ENCODE results near the gene EFCAB14. TPM values are rescaled to one million over a fixed set of nuclear protein-coding genes. Genes with fewer than 3 reads are reported as not detected.
"Not testable (repeated sequence)": the region's sequence is repeated elsewhere in the genome, so short reads cannot be mapped to it uniquely, and the experiment has no call there.

EFCAB14 gene
- total RNA-seq, 1 donor from 2014 or later, result 79.8 TPM

- Mint-ChIP-seq H3K9me3 (peaks cover 4% of the 10 kb centered on the region), H3K27me3 (no peaks in the 10 kb centered on the region), H3K27ac (no peak overlapping the region), H3K4me1 (no peaks in the 10 kb centered on the region), H3K4me3 (no peak overlapping the region), H3K36me3 (ENCODE audit: low read depth) (peaks cover 54% of the 10 kb centered on the region)
- ATAC-seq (ENCODE audit: low read depth) (no peak), DNase-seq (no peak)
- TF ChIP-seq, protein P1, sequence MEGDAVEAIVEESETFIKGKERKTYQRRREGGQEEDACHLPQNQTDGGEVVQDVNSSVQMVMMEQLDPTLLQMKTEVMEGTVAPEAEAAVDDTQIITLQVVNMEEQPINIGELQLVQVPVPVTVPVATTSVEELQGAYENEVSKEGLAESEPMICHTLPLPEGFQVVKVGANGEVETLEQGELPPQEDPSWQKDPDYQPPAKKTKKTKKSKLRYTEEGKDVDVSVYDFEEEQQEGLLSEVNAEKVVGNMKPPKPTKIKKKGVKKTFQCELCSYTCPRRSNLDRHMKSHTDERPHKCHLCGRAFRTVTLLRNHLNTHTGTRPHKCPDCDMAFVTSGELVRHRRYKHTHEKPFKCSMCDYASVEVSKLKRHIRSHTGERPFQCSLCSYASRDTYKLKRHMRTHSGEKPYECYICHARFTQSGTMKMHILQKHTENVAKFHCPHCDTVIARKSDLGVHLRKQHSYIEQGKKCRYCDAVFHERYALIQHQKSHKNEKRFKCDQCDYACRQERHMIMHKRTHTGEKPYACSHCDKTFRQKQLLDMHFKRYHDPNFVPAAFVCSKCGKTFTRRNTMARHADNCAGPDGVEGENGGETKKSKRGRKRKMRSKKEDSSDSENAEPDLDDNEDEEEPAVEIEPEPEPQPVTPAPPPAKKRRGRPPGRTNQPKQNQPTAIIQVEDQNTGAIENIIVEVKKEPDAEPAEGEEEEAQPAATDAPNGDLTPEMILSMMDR (IDR thresholded peaks at IDR 0.05), result no peak
- ChIA-PET POLR2A (no interaction called here), CTCF (no interaction called here)
- intact Hi-C loops (cut with micrococcal nuclease), result no loop called here
Measured at GRCh38 chr1:46659307-46659870, 59.5 kb downstream of the EFCAB14 start.

GRCh38 chr1:46657775-46658174 lies 61.1 kb downstream of the EFCAB14 start:
- ATAC-seq (ENCODE audit: low read depth) (no peak), DNase-seq (no peak)
- TF ChIP-seq, protein P1 (IDR thresholded peaks at IDR 0.05), result no peak
- Mint-ChIP-seq H3K4me1 (no peaks in the 10 kb centered on the region), H3K27me3 (no peaks in the 10 kb centered on the region), H3K9me3 (peaks cover 4% of the 10 kb centered on the region), H3K4me3 (no peak overlapping the region), H3K27ac (no peak overlapping the region), H3K36me3 (ENCODE audit: low read depth) (peaks cover 57% of the 10 kb centered on the region)
- ChIA-PET POLR2A (no interaction called here), CTCF (no interaction called here)
- intact Hi-C loops (cut with micrococcal nuclease), result no loop called here

DNA sequence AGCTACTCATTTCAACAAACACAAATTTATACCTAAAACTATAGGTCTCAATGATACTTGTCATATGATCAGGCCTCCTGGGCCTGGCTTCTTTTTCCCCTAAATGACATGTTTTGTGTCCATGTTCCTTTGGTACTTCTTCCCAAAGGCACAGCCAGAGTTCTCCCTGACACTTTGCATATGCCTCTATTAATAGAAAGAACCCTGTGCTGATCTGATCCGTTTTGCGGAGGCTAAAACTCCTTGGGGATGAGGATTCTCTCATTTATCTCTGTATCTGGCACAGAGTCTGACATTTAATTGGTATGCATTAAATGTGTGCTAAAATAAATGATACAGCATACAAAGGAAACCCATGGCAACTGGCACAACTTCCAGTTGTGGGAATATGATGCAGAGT lies 62.3 kb downstream of the EFCAB14 start:
- H3K27ac Mint-ChIP-seq, result no peak overlapping the region
- H3K4me3 Mint-ChIP-seq, result no peak overlapping the region
- DNase-seq (no peak), ATAC-seq (ENCODE audit: low read depth) (no peak)
- TF ChIP-seq, protein P1 (IDR thresholded peaks at IDR 0.05), result no peak
- H3K36me3 Mint-ChIP-seq (ENCODE audit: low read depth), result peaks cover 64% of the 10 kb centered on the region
- CTCF ChIA-PET, result no interaction called here
- POLR2A ChIA-PET, result no interaction called here
- H3K27me3 Mint-ChIP-seq, result no peaks in the 10 kb centered on the region
- intact Hi-C loops (cut with micrococcal nuclease), result no loop called here
- no peaks in the 10 kb centered on the region for H3K4me1 Mint-ChIP-seq
- H3K9me3 Mint-ChIP-seq, result peaks cover 4% of the 10 kb centered on the region

GRCh38 chr1:46655848-46656247 lies 63.1 kb downstream of the EFCAB14 start:
- H3K4me3 Mint-ChIP-seq, result no peak overlapping the region
- intact Hi-C loops (cut with micrococcal nuclease), result no loop called here
- peaks cover 4% of the 10 kb centered on the region for H3K9me3 Mint-ChIP-seq
- ChIA-PET CTCF (no interaction called here), POLR2A (no interaction called here)
- H3K27ac Mint-ChIP-seq, result no peak overlapping the region
- H3K27me3 Mint-ChIP-seq, result no peaks in the 10 kb centered on the region
- ATAC-seq (ENCODE audit: low read depth) (no peak), DNase-seq (no peak)
- peaks cover 64% of the 10 kb centered on the region for H3K36me3 Mint-ChIP-seq (ENCODE audit: low read depth)
- H3K4me1 Mint-ChIP-seq, result no peaks in the 10 kb centered on the region
- TF ChIP-seq, protein P1 (IDR thresholded peaks at IDR 0.05), result no peak

- H3K9me3 Mint-ChIP-seq; intact Hi-C loops (cut with micrococcal nuclease); H3K27me3 Mint-ChIP-seq; CTCF ChIA-PET; DNase-seq; ATAC-seq (ENCODE audit: low read depth); H3K4me1 Mint-ChIP-seq; POLR2A ChIA-PET; H3K27ac Mint-ChIP-seq; H3K4me3 Mint-ChIP-seq: not testable (repeated sequence)
- peaks cover 75% of the 10 kb centered on the region for H3K36me3 Mint-ChIP-seq (ENCODE audit: low read depth)
Measured at GRCh38 chr1:46654698-46655097, 64.2 kb downstream of the EFCAB14 start.

DNA sequence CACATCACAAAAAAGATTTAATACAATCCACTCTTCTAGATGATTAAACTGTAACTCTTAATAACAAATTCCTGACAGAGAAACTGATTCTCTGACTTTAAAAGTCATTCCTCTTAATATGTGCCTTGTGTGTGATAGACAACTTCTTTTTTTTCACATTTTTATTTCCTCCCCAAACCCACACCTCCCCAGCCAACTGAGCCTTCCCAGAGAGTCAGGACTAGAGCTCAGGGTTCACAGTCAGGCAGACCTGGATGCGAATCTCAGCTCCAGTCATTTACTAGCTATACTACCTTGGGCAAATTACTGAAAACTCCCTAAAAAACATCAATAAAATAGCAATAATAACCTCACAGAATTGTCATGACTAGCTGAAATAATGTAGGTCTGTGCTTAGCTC lies 64.9 kb downstream of the EFCAB14 start:
- no peaks in the 10 kb centered on the region for H3K27me3 Mint-ChIP-seq
- peaks cover 9% of the 10 kb centered on the region for H3K9me3 Mint-ChIP-seq
- ChIA-PET CTCF (no interaction called here), POLR2A (no interaction called here)
- DNase-seq, result no peak
- no peak overlapping the region for H3K4me3 Mint-ChIP-seq
- intact Hi-C loops (cut with micrococcal nuclease), result no loop called here
- peaks cover 76% of the 10 kb centered on the region for H3K36me3 Mint-ChIP-seq (ENCODE audit: low read depth)
- H3K27ac Mint-ChIP-seq, result no peak overlapping the region
- TF ChIP-seq, protein P1 (IDR thresholded peaks at IDR 0.05), result no peak
- no peak for ATAC-seq (ENCODE audit: low read depth)
- no peaks in the 10 kb centered on the region for H3K4me1 Mint-ChIP-seq
